ENCODE results near the gene DPP6. TPM values are rescaled to one million over a fixed set of nuclear protein-coding genes. Genes with fewer than 3 reads are reported as not detected.

The DPP6 gene
- total RNA-seq, 1 experiment from 2014 or later, result not detected

- no peaks in the 10 kb centered on the region for H3K4me1 ChIP-seq (replicated peaks)
- H3K36me3 ChIP-seq, result no peaks in the 10 kb centered on the region
- peaks cover 4% of the 10 kb centered on the region; the same call in 1 of the 2 replicates for H3K9me3 ChIP-seq (replicated peaks)
- H3K4me3 ChIP-seq, result no peak overlapping the region
- DNase-seq (ENCODE audit: low read depth in 1 of 2, low spot score in 2 of 2), result no peak
- H3K27me3 ChIP-seq (replicated peaks), result no peaks in the 10 kb centered on the region
- H3K27ac ChIP-seq, result no peak overlapping the region
Observed at GRCh38 chr7:154540596-154540995, 488.4 kb downstream of the DPP6 start.

GRCh38 chr7:154541606-154542005 lies 489.4 kb downstream of the DPP6 start:
- no peak overlapping the region for H3K27ac ChIP-seq
- peaks cover 4% of the 10 kb centered on the region; the same call in 1 of the 2 replicates for H3K9me3 ChIP-seq (replicated peaks)
- H3K4me1 ChIP-seq (replicated peaks), result no peaks in the 10 kb centered on the region
- no peak for DNase-seq (ENCODE audit: low read depth in 1 of 2, low spot score in 2 of 2)
- no peaks in the 10 kb centered on the region for H3K27me3 ChIP-seq (replicated peaks)
- no peak overlapping the region for H3K4me3 ChIP-seq
- H3K36me3 ChIP-seq, result no peaks in the 10 kb centered on the region

- DNase-seq (ENCODE audit: low read depth in 1 of 2, low spot score in 2 of 2), result no peak
- Histone ChIP-seq H3K36me3 (no peaks in the 10 kb centered on the region), H3K27ac (no peak overlapping the region), H3K9me3 (replicated peaks) (peaks cover 8% of the 10 kb centered on the region; the same call in 1 of the 2 replicates), H3K4me1 (replicated peaks) (no peaks in the 10 kb centered on the region), H3K4me3 (no peak overlapping the region), H3K27me3 (replicated peaks) (no peaks in the 10 kb centered on the region)
Observed at GRCh38 chr7:154546946-154547587, 494.9 kb downstream of the DPP6 start.

- Histone ChIP-seq H3K4me3 (no peak overlapping the region), H3K36me3 (no peaks in the 10 kb centered on the region), H3K27ac (no peak overlapping the region), H3K4me1 (replicated peaks) (no peaks in the 10 kb centered on the region), H3K27me3 (replicated peaks) (no peaks in the 10 kb centered on the region), H3K9me3 (replicated peaks) (peaks cover 4% of the 10 kb centered on the region; the same call in 1 of the 2 replicates)
- DNase-seq (ENCODE audit: low read depth in 1 of 2, low spot score in 2 of 2), result no peak
Observed at GRCh38 chr7:154553711-154554265, 501.6 kb downstream of the DPP6 start.

- Histone ChIP-seq H3K4me3 (no peak overlapping the region), H3K9me3 (replicated peaks) (0 out of 2 replicates have a peak, but pooled peaks cover 3% of the 10 kb centered on the region), H3K27me3 (replicated peaks) (no peaks in the 10 kb centered on the region), H3K36me3 (no peaks in the 10 kb centered on the region), H3K27ac (no peak overlapping the region), H3K4me1 (replicated peaks) (no peaks in the 10 kb centered on the region)
- DNase-seq (ENCODE audit: low read depth in 1 of 2, low spot score in 2 of 2), result no peak
Observed at GRCh38 chr7:154559454-154559853, 507.3 kb downstream of the DPP6 start.

GRCh38 chr7:154564676-154565075 lies 512.5 kb downstream of the DPP6 start:
- H3K27ac ChIP-seq, result no peak overlapping the region
- H3K36me3 ChIP-seq, result no peaks in the 10 kb centered on the region
- no peaks in the 10 kb centered on the region for H3K27me3 ChIP-seq (replicated peaks)
- no peak for DNase-seq (ENCODE audit: low read depth in 1 of 2, low spot score in 2 of 2)
- no peak overlapping the region for H3K4me3 ChIP-seq
- 0 out of 2 replicates have a peak, but pooled peaks cover 3% of the 10 kb centered on the region for H3K9me3 ChIP-seq (replicated peaks)
- H3K4me1 ChIP-seq (replicated peaks), result no peaks in the 10 kb centered on the region

- Histone ChIP-seq H3K27ac (no peak overlapping the region), H3K27me3 (replicated peaks) (no peaks in the 10 kb centered on the region), H3K4me3 (no peak overlapping the region), H3K36me3 (no peaks in the 10 kb centered on the region), H3K4me1 (replicated peaks) (no peaks in the 10 kb centered on the region), H3K9me3 (replicated peaks) (0 out of 2 replicates have a peak, but pooled peaks cover 3% of the 10 kb centered on the region)
- DNase-seq (ENCODE audit: low read depth in 1 of 2, low spot score in 2 of 2), result no peak
Observed at GRCh38 chr7:154566877-154567276, 514.7 kb downstream of the DPP6 start.

- DNase-seq (ENCODE audit: low read depth in 1 of 2, low spot score in 2 of 2), result no peak
- H3K4me3 ChIP-seq, result no peak overlapping the region
- no peak overlapping the region for H3K27ac ChIP-seq
Observed at GRCh38 chr7:154568346-154568745, 516.1 kb downstream of the DPP6 start.

GRCh38 chr7:154569916-154570315 lies 517.7 kb downstream of the DPP6 start:
- H3K9me3 ChIP-seq (replicated peaks), result peaks cover 13% of the 10 kb centered on the region
- no peaks in the 10 kb centered on the region for H3K36me3 ChIP-seq
- no peaks in the 10 kb centered on the region for H3K27me3 ChIP-seq (replicated peaks)
- H3K4me1 ChIP-seq (replicated peaks), result no peaks in the 10 kb centered on the region
- no peak for DNase-seq (ENCODE audit: low read depth in 1 of 2, low spot score in 2 of 2)
- H3K27ac ChIP-seq, result no peak overlapping the region
- H3K4me3 ChIP-seq, result no peak overlapping the region

More at GRCh38 chr7:154568346-154568745, 516.1 kb downstream of the DPP6 start:
- H3K9me3 ChIP-seq (replicated peaks), result 0 out of 2 replicates have a peak, but pooled peaks cover 3% of the 10 kb centered on the region
- H3K36me3 ChIP-seq, result no peaks in the 10 kb centered on the region
- H3K27me3 ChIP-seq (replicated peaks), result no peaks in the 10 kb centered on the region
- no peaks in the 10 kb centered on the region for H3K4me1 ChIP-seq (replicated peaks)

- no peak overlapping the region for H3K4me3 ChIP-seq
- H3K36me3 ChIP-seq, result no peaks in the 10 kb centered on the region
- no peak overlapping the region for H3K27ac ChIP-seq
- DNase-seq (ENCODE audit: low read depth in 1 of 2, low spot score in 2 of 2), result no peak
- H3K4me1 ChIP-seq (replicated peaks), result no peaks in the 10 kb centered on the region
- no peaks in the 10 kb centered on the region for H3K27me3 ChIP-seq (replicated peaks)
- H3K9me3 ChIP-seq (replicated peaks), result peaks cover 13% of the 10 kb centered on the region
Observed at GRCh38 chr7:154571772-154572171, 519.6 kb downstream of the DPP6 start.

- Histone ChIP-seq H3K4me3 (no peak overlapping the region), H3K9me3 (replicated peaks) (peaks cover 13% of the 10 kb centered on the region), H3K27me3 (replicated peaks) (no peaks in the 10 kb centered on the region), H3K36me3 (no peaks in the 10 kb centered on the region), H3K4me1 (replicated peaks) (no peaks in the 10 kb centered on the region), H3K27ac (no peak overlapping the region)
- DNase-seq (ENCODE audit: low read depth in 1 of 2, low spot score in 2 of 2), result no peak
Observed at GRCh38 chr7:154574235-154574634, 522.0 kb downstream of the DPP6 start.

- Histone ChIP-seq H3K4me3 (no peak overlapping the region), H3K9me3 (replicated peaks) (peaks cover 13% of the 10 kb centered on the region), H3K27me3 (replicated peaks) (no peaks in the 10 kb centered on the region), H3K27ac (no peak overlapping the region), H3K4me1 (replicated peaks) (no peaks in the 10 kb centered on the region), H3K36me3 (no peaks in the 10 kb centered on the region)
- DNase-seq (ENCODE audit: low read depth in 1 of 2, low spot score in 2 of 2), result no peak
Observed at GRCh38 chr7:154575497-154575896, 523.3 kb downstream of the DPP6 start.

- H3K4me1 ChIP-seq (replicated peaks), result no peaks in the 10 kb centered on the region
- no peak overlapping the region for H3K27ac ChIP-seq
- DNase-seq (ENCODE audit: low read depth in 1 of 2, low spot score in 2 of 2), result no peak
- peaks cover 13% of the 10 kb centered on the region for H3K9me3 ChIP-seq (replicated peaks)
- H3K27me3 ChIP-seq (replicated peaks), result no peaks in the 10 kb centered on the region
- no peak overlapping the region for H3K4me3 ChIP-seq
- H3K36me3 ChIP-seq, result no peaks in the 10 kb centered on the region
Observed at GRCh38 chr7:154576604-154577003, 524.4 kb downstream of the DPP6 start.

GRCh38 chr7:154577141-154577873 lies 525.1 kb downstream of the DPP6 start:
- H3K9me3 ChIP-seq (replicated peaks), result peaks cover 13% of the 10 kb centered on the region
- H3K4me3 ChIP-seq, result no peak overlapping the region
- no peaks in the 10 kb centered on the region for H3K4me1 ChIP-seq (replicated peaks)
- no peaks in the 10 kb centered on the region for H3K27me3 ChIP-seq (replicated peaks)
- H3K36me3 ChIP-seq, result no peaks in the 10 kb centered on the region
- H3K27ac ChIP-seq, result no peak overlapping the region
- DNase-seq (ENCODE audit: low read depth in 1 of 2, low spot score in 2 of 2), result no peak

All from SJSA1 (cell line).